Gastroesophageal sphincter (tissue), 3 donors: ENCODE results near the gene PET100.

Experiments used
- CTCF ChIP-seq, 4 experiments: fragments of 200-600 bp in 2 of 4; fragments of 450-650 bp in 2 of 4; sonication (generic) in 1 of 4; IDR thresholded peaks; one replicate each; pipeline ENCODE4 v1.5.1; 2017 to 2019; ENCODE audit warnings: antibody characterized with exemption in 4 of 4, mild to moderate bottlenecking in 2 of 4, moderate library complexity in 2 of 4
- EP300 ChIP-seq: sonication (generic); formaldehyde crosslinking; IDR thresholded peaks from one replicate; pipeline ENCODE4 v1.6.1; 2017; ENCODE audit warnings: antibody characterized with exemption, mild to moderate bottlenecking
- POLR2A ChIP-seq, 2 donors: fragments of 450-650 bp; IDR thresholded peaks; one replicate each; pipeline ENCODE4 v1.6.1; 2017; ENCODE audit warnings: antibody characterized with exemption in 2 of 2, mild to moderate bottlenecking in 2 of 2, moderate library complexity in 1 of 2
- POLR2AphosphoS5 ChIP-seq: sonication (generic); formaldehyde crosslinking; IDR thresholded peaks from one replicate; pipeline ENCODE4 v1.6.1; 2017; ENCODE audit warnings: antibody characterized with exemption

- TF ChIP-seq CTCF (IDR thresholded peaks at IDR 0.05) (no peak), POLR2A (IDR thresholded peaks at IDR 0.05) (no peak), EP300 (no peak), POLR2AphosphoS5 (no peak)
These were observed 9.3 kb downstream of the PET100 start for GRCh38 chr19:7638802-7639465.
